Uterus (tissue), 4 donors: ENCODE measurements around the gene ASTN2. TPM values are rescaled to one million over a fixed set of nuclear protein-coding genes. Genes with fewer than 3 reads are reported as not detected.

ENCODE experiments used
- DNase-seq, 2 donors: peaks; one replicate each; pipeline ENCODE4 v3.0.0-alpha.2; 2019 to 2020
- H3K27ac ChIP-seq, 2 donors: fragments of 200-600 bp; sonication (generic); 1 replicate in 1 of 2; 2 replicates in 1 of 2; pipeline ENCODE4 v1.5.1; 2016 to 2018
- H3K27me3 ChIP-seq, 2 donors: fragments of 200-600 bp; sonication (generic); one replicate each; pipeline ENCODE4 v1.5.1; 2018 to 2019; ENCODE audit warnings: control low read depth in 1 of 2
- H3K36me3 ChIP-seq, 2 donors: fragments of 200-600 bp; sonication (generic); one replicate each; pipeline ENCODE4 v1.5.1; 2019; ENCODE audit warnings: control low read depth in 1 of 2
- H3K4me1 ChIP-seq, 2 donors: fragments of 200-600 bp; sonication (generic); one replicate each; pipeline ENCODE4 v1.5.1; 2018 to 2019; ENCODE audit warnings: control low read depth in 1 of 2
- H3K4me3 ChIP-seq, 2 donors: fragments of 200-600 bp; sonication (generic); 1 replicate in 1 of 2; 2 replicates in 1 of 2; pipeline ENCODE4 v1.5.1; 2018 to 2019; ENCODE audit warnings: mild to moderate bottlenecking in 1 of 2
- H3K9me3 ChIP-seq, 2 donors: fragments of 200-600 bp; sonication (generic); one replicate each; pipeline ENCODE4 v1.5.1; 2019; ENCODE audit warnings: control low read depth in 1 of 2
- POLR2A ChIP-seq, 2 donors: fragments of 450-650 bp; IDR thresholded peaks; one replicate each; pipeline ENCODE4 v1.6.1; 2016; ENCODE audit warnings: antibody characterized with exemption in 2 of 2, mild to moderate bottlenecking in 1 of 2, moderate library complexity in 1 of 2
- intact Hi-C: fragments of 100-400 bp; cut with DNase I; formaldehyde crosslinking; loops from one replicate; pipeline ENCODE4 v1.15.1; 2023; ENCODE audit warnings: low total_unique reads
- total RNA-seq, 4 donors: library from RNA; depleted of rRNA in 3 of 4; stranded (reverse); fragments of >200 nt in 3 of 4; gene quantifications; one replicate each; pipeline versions ENCODE4 v1.1.0 to v1.2.4, GENCODE V29; 2014 to 2023
- TF ChIP-seq, protein P1 (sequence below), 4 experiments: fragments of 200-600 bp in 2 of 4; fragments of 450-650 bp in 2 of 4; sonication (generic) in 2 of 4; IDR thresholded peaks; one replicate each; pipeline ENCODE4 v1.5.1; 2016 to 2019; ENCODE audit warnings: antibody characterized with exemption in 4 of 4, mild to moderate bottlenecking in 2 of 4, moderate library complexity in 1 of 4
- donor health status: DM: yes; HTN: yes; CAD: no.

The ASTN2 gene
- total RNA-seq, 4 donors from 2014 or later, result 1.8 to 8.6 (median 6.7) TPM

DNA sequence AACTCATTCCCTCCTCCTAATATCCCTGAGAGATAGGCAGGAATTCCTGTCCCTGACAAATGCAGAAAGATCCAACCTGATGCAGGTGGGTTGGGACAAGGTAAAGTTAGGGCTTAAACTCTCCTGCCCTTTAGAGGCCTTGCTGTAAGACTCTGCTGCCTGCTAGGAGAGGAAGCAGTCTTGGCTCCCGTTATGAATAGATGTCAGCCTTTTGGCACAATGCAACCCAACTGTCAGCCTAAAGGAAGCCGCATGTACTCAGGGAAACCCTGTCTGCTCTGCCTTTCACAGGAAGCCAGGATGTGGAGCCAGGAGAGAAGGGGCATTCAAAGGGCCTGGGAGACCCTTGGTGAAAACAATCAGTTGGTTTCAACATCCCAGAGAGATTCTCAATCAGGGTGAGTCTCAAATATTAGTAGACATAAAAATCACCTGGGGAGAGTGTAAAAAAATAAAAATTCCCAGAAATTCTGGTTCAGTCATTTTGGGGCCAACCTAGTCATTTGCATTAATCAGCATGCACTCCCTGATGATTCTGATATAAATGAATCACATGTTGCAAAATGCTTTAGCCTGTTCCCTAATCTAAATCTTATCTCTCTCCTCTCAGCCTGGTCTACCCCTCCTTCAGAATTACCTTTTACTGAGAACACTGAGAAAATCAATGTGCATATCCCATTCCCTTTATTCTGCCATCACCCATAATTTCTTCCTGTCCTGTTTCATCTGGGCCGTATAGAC is 864.0 kb downstream of the ASTN2 start:
- intact Hi-C loops, result no loop called here
- Histone ChIP-seq H3K27ac (peak overlapping the region; percentile 42 to 64), H3K9me3 (no peaks in the 10 kb centered on the region), H3K36me3 (no peaks in the 10 kb centered on the region), H3K4me1 (peaks cover 4 to 5% of the 10 kb centered on the region in 2 donors), H3K4me3 (no peak overlapping the region), H3K27me3 (no peaks in the 10 kb centered on the region)
- TF ChIP-seq, protein P1, sequence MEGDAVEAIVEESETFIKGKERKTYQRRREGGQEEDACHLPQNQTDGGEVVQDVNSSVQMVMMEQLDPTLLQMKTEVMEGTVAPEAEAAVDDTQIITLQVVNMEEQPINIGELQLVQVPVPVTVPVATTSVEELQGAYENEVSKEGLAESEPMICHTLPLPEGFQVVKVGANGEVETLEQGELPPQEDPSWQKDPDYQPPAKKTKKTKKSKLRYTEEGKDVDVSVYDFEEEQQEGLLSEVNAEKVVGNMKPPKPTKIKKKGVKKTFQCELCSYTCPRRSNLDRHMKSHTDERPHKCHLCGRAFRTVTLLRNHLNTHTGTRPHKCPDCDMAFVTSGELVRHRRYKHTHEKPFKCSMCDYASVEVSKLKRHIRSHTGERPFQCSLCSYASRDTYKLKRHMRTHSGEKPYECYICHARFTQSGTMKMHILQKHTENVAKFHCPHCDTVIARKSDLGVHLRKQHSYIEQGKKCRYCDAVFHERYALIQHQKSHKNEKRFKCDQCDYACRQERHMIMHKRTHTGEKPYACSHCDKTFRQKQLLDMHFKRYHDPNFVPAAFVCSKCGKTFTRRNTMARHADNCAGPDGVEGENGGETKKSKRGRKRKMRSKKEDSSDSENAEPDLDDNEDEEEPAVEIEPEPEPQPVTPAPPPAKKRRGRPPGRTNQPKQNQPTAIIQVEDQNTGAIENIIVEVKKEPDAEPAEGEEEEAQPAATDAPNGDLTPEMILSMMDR (IDR thresholded peaks at IDR 0.05), result no peak
- TF ChIP-seq POLR2A (IDR thresholded peaks at IDR 0.05), result no peak
- peak; percentile 59 to 62 for DNase-seq

DNA sequence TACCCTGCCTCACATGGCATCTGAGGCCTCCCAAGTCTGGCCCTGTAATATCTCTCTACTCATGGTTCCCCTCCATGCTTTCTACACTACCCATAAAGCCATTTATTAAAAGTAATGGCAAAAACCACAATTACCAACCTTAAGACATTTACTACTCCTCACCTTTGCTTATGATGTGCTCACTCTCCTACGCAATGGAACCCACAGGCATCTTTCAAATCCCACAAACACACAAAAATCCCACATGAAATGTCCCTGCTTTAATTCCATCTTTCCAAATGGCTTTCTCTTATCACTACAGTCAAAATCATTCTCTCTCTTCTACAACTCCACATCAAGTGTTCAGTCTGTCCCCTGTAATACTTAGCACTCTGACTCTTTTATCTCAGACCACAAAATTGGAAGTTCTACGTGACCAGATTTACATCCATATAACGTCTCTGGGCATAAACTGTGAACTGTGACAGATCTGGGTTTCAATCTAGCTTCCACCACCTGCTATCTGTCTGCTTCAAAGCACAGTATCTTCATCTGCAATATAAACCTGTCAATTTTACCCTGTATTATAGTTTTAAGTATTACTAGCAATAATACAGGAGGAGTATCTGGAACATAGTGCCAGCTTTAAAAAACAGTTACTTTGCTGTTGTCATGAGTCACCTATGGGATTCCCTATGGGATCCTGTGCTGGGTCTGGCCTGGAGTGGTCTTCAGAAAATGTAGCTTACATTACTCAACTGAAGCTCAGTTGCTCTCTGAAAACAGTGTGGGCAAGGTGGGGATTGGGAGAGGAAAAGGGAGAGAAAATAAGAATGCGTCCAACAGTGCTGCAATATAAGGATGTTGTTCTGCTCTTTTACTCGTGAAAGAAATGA is 864.8 kb downstream of the ASTN2 start:
- H3K4me1 ChIP-seq, result peaks cover 4 to 5% of the 10 kb centered on the region in 2 donors
- peak overlapping the region; percentile 42 to 64 for H3K27ac ChIP-seq
- no peaks in the 10 kb centered on the region for H3K36me3 ChIP-seq
- no peak overlapping the region for H3K4me3 ChIP-seq
- H3K9me3 ChIP-seq, result no peaks in the 10 kb centered on the region
- no peak for DNase-seq
- intact Hi-C loops, result no loop called here
- no peaks in the 10 kb centered on the region for H3K27me3 ChIP-seq
- TF ChIP-seq POLR2A (IDR thresholded peaks at IDR 0.05), result no peak
- TF ChIP-seq, protein P1 (IDR thresholded peaks at IDR 0.05), result no peak

DNA sequence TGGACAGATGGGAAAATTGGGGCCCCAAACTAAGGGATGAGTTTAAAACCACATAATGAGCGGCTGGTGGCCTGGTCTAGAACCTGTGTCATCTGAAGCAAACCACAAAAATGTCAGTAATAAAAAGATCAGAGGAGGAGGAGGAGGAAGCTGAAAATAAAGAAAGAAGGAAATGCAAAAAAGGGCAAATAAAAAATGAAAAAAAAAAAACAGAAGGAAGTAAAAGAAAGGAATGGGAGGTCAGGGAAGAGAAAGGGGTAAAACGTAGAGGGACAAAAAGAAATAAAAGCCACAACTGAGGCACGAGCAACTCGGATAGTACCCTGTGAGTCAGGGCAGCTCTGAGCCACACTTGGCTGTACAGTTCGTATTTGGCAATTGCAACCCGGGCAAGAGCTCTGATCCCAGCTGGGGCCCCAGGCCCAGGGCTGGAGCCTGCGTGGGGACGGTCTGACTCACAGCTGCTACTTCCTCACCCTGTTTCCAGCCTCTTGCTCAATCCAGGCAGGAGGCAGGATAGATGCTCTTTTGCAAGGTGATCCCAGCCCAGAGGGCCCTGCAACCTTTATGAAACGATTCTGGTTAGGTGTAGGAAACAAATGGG is 865.7 kb downstream of the ASTN2 start:
- no peak for TF ChIP-seq POLR2A (IDR thresholded peaks at IDR 0.05)
- TF ChIP-seq, protein P1 (IDR thresholded peaks at IDR 0.05), result no peak
- peak overlapping the region; percentile 42 to 64 for H3K27ac ChIP-seq
- H3K4me1 ChIP-seq, result peaks cover 4 to 5% of the 10 kb centered on the region in 2 donors
- H3K27me3 ChIP-seq, result no peaks in the 10 kb centered on the region
- peak; percentile 85 to 87 for DNase-seq
- H3K4me3 ChIP-seq, result no peak overlapping the region
- no peaks in the 10 kb centered on the region for H3K36me3 ChIP-seq
- H3K9me3 ChIP-seq, result no peaks in the 10 kb centered on the region
- intact Hi-C loops, result no loop called here

DNA sequence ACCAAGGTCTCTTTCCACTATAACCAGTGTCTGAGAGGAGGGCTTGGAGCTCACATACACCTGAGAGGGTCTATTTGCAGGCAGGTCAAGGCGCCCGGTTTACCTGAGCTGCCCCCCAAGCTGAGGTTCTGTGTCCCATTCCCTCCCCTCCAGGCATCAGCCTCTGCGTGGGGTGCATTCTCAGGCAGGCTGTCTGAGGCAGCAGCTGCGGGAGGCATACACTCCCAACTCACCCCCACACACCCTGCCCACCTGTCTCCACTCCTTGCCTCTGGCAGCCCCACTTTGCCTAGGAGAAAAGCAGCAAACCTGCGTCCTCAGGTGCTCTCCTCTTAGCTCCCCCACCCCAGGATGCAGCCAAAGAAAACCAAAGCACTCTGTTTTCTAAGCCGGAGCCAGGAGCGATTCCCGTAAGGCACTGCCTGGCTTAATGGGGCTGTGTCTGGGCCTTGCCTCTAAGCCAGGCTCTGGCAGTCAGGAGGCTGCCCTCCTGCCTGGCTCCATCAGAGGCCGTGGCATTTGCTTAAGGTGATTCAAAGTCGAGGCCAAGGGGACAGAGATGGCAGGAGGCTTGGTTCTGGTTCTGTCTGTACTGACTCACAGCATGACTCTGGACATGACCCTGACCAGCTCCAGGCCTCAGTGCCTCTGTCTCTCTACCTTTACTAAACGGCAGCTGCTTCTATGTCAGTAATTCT is 867.0 kb downstream of the ASTN2 start:
- H3K27me3 ChIP-seq, result no peaks in the 10 kb centered on the region
- no peak for TF ChIP-seq POLR2A (IDR thresholded peaks at IDR 0.05)
- TF ChIP-seq, protein P1 (IDR thresholded peaks at IDR 0.05), result no peak
- intact Hi-C loops, result no loop called here
- DNase-seq, result no peak
- no peak overlapping the region for H3K4me3 ChIP-seq
- no peak overlapping the region for H3K27ac ChIP-seq
- no peaks in the 10 kb centered on the region for H3K9me3 ChIP-seq
- no peaks in the 10 kb centered on the region for H3K36me3 ChIP-seq
- H3K4me1 ChIP-seq, result peaks cover 4 to 5% of the 10 kb centered on the region in 2 donors
